Testis (tissue), 3 donors: ENCODE results near the gene FRY. TPM values are rescaled to one million over a fixed set of nuclear protein-coding genes. Genes with fewer than 3 reads are reported as not detected.

ENCODE experiments used
- DNase-seq: peaks from one replicate; pipeline ENCODE4 v3.0.0-alpha.2; 2019
- H3K27ac ChIP-seq, 2 donors: fragments of 200-600 bp; sonication (generic); one replicate each; pipeline ENCODE4 v1.5.1; 2019
- H3K27me3 ChIP-seq: fragments of 200-600 bp; sonication (generic); one replicate; pipeline ENCODE4 v1.5.1; 2019
- H3K36me3 ChIP-seq: fragments of 200-600 bp; sonication (generic); one replicate; pipeline ENCODE4 v1.5.1; 2017; ENCODE audit warnings: low read depth; ENCODE audit errors: missing control alignments
- H3K4me1 ChIP-seq: fragments of 200-600 bp; sonication (generic); one replicate; pipeline ENCODE4 v1.5.1; 2019
- H3K4me3 ChIP-seq, 2 donors: fragments of 200-600 bp; sonication (generic); one replicate each; pipeline ENCODE4 v1.5.1; 2017 to 2019
- H3K9me3 ChIP-seq: fragments of 200-600 bp; sonication (generic); one replicate; pipeline ENCODE4 v1.5.1; 2017
- POLR2A ChIP-seq: fragments of 450-650 bp; IDR thresholded peaks from one replicate; pipeline ENCODE4 v1.6.1; 2017; ENCODE audit warnings: antibody characterized with exemption, mild to moderate bottlenecking, moderate library complexity
- WGBS, 2 donors: methylation state at CpG; one replicate each; pipeline ENCODE4 v1.1.5; 2018; 5-methylcytosine and 5-hydroxymethylcytosine counted together
- intact Hi-C: fragments of 100-400 bp; cut with DNase I; formaldehyde crosslinking; loops from one replicate; pipeline ENCODE4 v1.15.1; 2023; ENCODE audit warnings: low total_unique reads
- polyA plus RNA-seq: library from polyadenylated mRNA; stranded (reverse); fragments of 350-450 nt; fragmentation: Illumina TruSeq; extraction: RNeasy Lipid Tissue Mini Kit (QIAGEN cat#74804); gene quantifications from one replicate; pipeline ENCODE4 v1.2.3, GENCODE V29; 2014; ENCODE audit warnings: low read depth, low replicate concordance; ENCODE audit not compliant: insufficient read depth
- total RNA-seq, 2 donors: library from RNA; depleted of rRNA; stranded (reverse); fragments of >200 nt; gene quantifications; one replicate each; pipeline ENCODE4 v1.2.3, GENCODE V29; 2016
- TF ChIP-seq, protein P1 (sequence below), 3 experiments: fragments of 450-650 bp in 2 of 3; fragments of 200-600 bp in 1 of 3; sonication (generic) in 1 of 3; IDR thresholded peaks; one replicate each; pipeline ENCODE4 v1.5.1; 2016 to 2019; ENCODE audit warnings: antibody characterized with exemption in 3 of 3, mild to moderate bottlenecking in 2 of 3, moderate library complexity in 1 of 3

FRY gene
- total and polyA plus RNA-seq, 3 donors from 2014 or later = 24.8 to 26.6 (median 25.9) TPM

DNA sequence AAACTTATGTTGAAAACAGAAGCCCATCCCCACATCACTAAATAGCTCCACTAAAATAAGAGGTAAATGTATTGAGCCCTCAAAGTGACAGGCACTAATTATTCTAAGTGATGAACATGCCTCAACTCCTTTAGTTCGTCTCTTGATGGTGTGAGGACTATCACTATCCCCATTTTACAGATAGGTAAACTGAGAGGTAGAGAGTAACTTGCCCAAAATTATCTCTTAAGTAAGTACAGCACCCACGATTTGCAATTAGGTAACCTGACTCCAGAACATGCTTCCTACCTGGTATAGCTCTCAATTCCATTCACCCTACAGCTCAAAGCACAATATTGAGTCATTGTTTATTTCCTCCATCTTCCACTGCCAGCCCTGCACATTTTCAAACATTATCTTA, 270.9 kb downstream of the FRY start:
- no peaks in the 10 kb centered on the region for H3K27me3 ChIP-seq
- H3K36me3 ChIP-seq = no peaks in the 10 kb centered on the region
- TF ChIP-seq, protein P1, sequence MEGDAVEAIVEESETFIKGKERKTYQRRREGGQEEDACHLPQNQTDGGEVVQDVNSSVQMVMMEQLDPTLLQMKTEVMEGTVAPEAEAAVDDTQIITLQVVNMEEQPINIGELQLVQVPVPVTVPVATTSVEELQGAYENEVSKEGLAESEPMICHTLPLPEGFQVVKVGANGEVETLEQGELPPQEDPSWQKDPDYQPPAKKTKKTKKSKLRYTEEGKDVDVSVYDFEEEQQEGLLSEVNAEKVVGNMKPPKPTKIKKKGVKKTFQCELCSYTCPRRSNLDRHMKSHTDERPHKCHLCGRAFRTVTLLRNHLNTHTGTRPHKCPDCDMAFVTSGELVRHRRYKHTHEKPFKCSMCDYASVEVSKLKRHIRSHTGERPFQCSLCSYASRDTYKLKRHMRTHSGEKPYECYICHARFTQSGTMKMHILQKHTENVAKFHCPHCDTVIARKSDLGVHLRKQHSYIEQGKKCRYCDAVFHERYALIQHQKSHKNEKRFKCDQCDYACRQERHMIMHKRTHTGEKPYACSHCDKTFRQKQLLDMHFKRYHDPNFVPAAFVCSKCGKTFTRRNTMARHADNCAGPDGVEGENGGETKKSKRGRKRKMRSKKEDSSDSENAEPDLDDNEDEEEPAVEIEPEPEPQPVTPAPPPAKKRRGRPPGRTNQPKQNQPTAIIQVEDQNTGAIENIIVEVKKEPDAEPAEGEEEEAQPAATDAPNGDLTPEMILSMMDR (IDR thresholded peaks at IDR 0.05) = no peak
- no peak for TF ChIP-seq POLR2A
- H3K4me1 ChIP-seq = peaks cover 3% of the 10 kb centered on the region
- H3K27ac ChIP-seq = no peak overlapping the region
- no peak overlapping the region for H3K4me3 ChIP-seq
- DNase-seq = no peak
- 79 to 91% methylated on average over 2 of the region's 2 CpGs for WGBS, 2 donors
- intact Hi-C loops = loop anchor here (10.0 kb wide), 1 partner anchor 288 kb away; no protein-coding TSS in a partner anchor
- H3K9me3 ChIP-seq = no peaks in the 10 kb centered on the region

DNA sequence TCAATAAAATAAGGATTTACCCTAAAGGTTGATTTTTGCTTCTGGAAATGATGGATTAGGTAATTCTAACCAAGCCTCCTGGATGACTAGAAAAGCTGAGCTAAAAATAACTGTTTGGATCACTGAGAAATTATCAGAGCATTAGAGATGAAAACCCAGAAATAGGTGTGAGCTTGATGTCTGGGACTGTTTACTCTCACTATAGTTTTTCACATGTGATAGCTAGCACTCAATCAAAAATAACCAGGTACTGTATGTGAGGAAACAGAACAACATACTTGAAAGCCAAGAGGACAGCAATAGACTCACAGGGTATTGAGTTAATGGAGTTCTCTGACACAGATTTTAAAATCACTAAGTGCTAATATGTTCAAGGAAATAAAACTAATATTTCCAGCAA, 274.1 kb downstream of the FRY start:
- Histone ChIP-seq H3K4me3 (no peak overlapping the region), H3K27ac (no peak overlapping the region), H3K27me3 (no peaks in the 10 kb centered on the region), H3K4me1 (peaks cover 7% of the 10 kb centered on the region), H3K36me3 (no peaks in the 10 kb centered on the region), H3K9me3 (no peaks in the 10 kb centered on the region)
- no peak for DNase-seq
- intact Hi-C loops = loop anchor here (10.0 kb wide), 1 partner anchor 291 kb away; no protein-coding TSS in a partner anchor
- TF ChIP-seq, protein P1 (IDR thresholded peaks at IDR 0.05) = no peak
- no peak for TF ChIP-seq POLR2A

DNA sequence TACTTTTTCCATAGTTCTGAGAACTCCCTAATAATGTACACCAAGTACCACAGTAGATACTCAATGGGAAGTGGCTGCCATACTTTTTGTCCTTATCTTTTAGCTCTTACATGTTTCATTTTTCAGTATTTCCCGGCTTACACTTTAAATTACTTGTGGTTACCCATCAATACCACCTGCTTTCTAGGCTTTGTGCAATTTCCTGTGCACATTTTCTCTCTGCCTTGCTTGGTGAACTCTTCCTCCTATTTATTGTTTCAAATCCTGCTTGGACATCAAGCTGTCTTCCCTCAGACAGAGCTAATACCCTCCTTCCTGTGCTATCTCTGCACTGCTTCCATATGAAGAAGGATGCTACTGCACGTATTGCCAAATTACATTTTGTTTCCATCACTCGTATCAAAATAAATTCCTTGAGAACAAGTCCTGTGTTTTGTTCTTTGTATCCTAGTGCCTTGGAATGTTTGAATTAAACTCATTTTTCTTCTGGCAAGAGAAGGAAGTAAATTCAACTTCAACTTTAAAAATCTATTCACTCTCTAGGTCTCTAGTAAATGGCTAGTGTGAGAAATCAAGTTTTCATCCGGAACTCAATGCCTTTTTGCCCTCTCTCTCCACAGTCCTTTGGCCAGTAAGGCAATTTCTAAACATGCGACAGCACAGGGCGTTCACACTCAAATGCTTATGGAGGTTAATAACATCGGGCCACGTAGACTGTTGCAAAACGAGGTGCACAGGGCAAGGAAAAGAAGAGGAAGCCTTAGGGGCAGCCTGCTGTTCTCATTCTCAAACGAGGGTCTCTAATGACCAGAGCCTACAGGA, 277.9 kb downstream of the FRY start:
- Histone ChIP-seq H3K4me3 (no peak overlapping the region), H3K27ac (peak overlapping the region in 1 of 2 donors; percentile 37)
- no peak for TF ChIP-seq POLR2A
- TF ChIP-seq, protein P1 (IDR thresholded peaks at IDR 0.05) = no peak

DNA sequence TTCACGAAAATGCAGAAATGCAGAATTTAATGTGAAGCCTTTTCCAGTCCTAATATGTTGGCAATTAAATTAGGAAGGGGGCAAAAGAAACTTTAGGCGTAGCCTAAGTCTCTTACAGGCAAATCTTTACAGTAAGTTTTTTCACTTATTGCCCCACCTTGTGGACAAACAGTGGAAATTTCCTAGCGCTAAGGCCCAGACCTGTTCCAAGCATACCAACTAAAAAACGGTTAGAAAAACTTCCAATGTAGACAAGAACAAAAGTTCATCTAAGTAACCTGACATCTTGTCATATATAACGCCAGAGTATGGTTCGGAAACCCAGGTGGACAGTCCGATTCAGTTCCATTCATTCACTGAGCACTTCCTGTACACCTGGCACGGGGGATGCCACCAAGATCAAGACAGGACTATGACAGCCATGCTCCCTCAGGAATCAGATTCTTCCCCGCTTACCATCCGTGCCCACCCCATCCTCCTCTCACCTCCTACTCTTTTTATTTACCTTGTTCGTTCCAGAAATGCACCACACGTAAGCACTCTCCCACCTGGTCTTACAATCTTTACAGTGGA, 278.6 kb downstream of the FRY start:
- 26 to 34% methylated on average over 12 of the region's 12 CpGs for WGBS, 2 donors
- intact Hi-C loops = no loop called here
- TF ChIP-seq POLR2A = no peak
- TF ChIP-seq, protein P1 (IDR thresholded peaks at IDR 0.05) = peak; percentile 79 to 89 (median 85)
- no peaks in the 10 kb centered on the region for H3K36me3 ChIP-seq
- no peak overlapping the region for H3K4me3 ChIP-seq
- H3K4me1 ChIP-seq = peaks cover 7% of the 10 kb centered on the region
- no peak for DNase-seq
- H3K9me3 ChIP-seq = no peaks in the 10 kb centered on the region
- H3K27me3 ChIP-seq = no peaks in the 10 kb centered on the region
- peak overlapping the region in 1 of 2 donors; percentile 37 for H3K27ac ChIP-seq

More for the DNA sequence above, 277.9 kb downstream of the FRY start:
- DNase-seq = no peak
- peaks cover 7% of the 10 kb centered on the region for H3K4me1 ChIP-seq
- intact Hi-C loops = loop anchor here (10.0 kb wide), 1 partner anchor 295 kb away; no protein-coding TSS in a partner anchor
- no peaks in the 10 kb centered on the region for H3K27me3 ChIP-seq
- 17 to 29% methylated on average over 10 of the region's 10 CpGs for WGBS, 2 donors
- no peaks in the 10 kb centered on the region for H3K36me3 ChIP-seq
- no peaks in the 10 kb centered on the region for H3K9me3 ChIP-seq
